AG09319 (cell line): ENCODE data around the gene OGA.

ENCODE experiments used
- DNase-seq: peaks from one replicate; pipeline ENCODE4 v3.0.0-alpha.2; 2010; ENCODE audit warnings: low read depth; ENCODE audit errors: extremely low read depth
- TF ChIP-seq, protein P1 (sequence below): IDR thresholded peaks from 2 replicates; pipeline ENCODE4 v1.5.1; 2011; ENCODE audit warnings: low read depth, mild to moderate bottlenecking, inconsistent platforms, low read length, moderate library complexity

The OGA gene

DNA sequence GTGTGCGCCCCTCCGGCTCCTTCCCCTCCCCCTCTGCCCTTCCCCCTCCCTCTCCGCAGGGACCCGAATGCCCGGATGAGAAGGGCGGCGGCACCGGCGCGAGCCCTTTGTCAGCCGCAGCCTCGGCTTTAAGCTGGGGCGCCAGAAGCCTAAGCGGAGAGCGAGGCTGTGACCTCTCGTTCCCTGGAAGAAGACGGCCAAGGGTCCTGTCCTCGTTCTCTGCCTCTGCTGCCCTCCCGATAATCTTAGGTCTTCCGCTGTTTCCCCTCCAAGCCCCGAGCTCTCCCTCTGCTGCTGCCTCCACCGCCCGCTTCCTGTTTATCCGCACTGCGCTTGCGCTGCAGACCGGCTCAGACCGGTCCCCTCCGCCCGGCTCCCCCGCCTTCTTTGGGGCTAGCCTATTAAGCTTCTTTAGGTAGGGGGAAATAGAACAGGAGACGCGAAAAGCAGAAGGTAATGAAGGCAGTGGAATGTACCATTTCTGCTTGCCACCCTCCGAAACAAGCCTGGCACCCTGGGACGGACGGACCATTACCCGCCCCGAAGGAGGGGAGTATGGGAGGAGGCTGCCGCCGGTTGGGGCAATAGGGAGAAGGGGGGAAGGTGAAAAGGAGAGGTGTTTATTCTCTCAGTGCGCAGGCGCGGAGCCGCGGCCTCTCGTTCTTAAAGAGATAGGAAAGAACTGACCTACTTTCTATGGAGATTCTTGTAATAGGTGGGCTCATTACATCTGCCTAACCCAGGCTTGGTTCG lies at the start of gene OGA:
OGA (minus strand) TSS at position 326 of the 753 bp plus-strand sequence. CDS start 422 bp downstream, outside the sequence.
- peak; percentile 100 for DNase-seq
- TF ChIP-seq, protein P1, sequence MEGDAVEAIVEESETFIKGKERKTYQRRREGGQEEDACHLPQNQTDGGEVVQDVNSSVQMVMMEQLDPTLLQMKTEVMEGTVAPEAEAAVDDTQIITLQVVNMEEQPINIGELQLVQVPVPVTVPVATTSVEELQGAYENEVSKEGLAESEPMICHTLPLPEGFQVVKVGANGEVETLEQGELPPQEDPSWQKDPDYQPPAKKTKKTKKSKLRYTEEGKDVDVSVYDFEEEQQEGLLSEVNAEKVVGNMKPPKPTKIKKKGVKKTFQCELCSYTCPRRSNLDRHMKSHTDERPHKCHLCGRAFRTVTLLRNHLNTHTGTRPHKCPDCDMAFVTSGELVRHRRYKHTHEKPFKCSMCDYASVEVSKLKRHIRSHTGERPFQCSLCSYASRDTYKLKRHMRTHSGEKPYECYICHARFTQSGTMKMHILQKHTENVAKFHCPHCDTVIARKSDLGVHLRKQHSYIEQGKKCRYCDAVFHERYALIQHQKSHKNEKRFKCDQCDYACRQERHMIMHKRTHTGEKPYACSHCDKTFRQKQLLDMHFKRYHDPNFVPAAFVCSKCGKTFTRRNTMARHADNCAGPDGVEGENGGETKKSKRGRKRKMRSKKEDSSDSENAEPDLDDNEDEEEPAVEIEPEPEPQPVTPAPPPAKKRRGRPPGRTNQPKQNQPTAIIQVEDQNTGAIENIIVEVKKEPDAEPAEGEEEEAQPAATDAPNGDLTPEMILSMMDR = no peak

DNA sequence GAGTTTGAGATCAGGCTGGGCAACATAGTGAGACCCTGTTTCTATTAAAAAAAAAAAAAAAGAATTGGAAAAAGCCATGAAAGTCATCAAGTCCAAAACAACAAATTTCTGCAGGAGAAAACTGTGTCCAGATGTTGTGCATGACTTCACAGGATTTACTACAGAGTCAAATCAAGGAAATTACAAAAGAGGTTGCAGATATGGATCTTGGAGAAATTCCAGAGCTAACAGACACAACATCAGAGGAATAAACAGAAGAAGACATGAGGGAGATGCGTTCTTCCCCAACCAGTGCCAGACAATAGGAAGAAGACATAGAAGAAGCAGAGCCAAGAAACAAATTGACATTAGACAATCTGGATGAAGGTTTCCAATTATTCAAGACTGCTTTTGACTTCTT lies 49.7 kb upstream of the OGA start:
- peak; percentile 31 for DNase-seq
- TF ChIP-seq, protein P1 = no peak

DNA sequence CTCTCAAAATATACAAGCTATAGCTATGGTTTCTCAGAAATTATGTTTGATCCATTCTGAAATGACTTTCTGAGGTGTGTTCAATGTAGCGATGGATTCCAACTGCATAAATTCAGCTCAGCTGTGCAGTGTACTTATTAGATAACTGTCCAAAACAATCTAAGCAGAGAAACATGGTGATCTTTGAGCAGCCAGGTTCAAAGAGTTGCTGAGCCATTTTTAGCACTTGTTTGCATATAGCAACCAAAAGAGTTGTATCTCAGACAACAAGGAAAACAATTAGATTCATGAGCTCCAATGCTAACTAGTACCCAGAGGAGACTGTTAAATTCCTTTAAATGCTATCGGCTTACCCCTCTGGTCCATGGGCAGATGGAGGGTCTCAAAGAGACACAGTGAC lies 41.3 kb upstream of the OGA start:
- no peak for DNase-seq
- TF ChIP-seq, protein P1 = no peak

DNA sequence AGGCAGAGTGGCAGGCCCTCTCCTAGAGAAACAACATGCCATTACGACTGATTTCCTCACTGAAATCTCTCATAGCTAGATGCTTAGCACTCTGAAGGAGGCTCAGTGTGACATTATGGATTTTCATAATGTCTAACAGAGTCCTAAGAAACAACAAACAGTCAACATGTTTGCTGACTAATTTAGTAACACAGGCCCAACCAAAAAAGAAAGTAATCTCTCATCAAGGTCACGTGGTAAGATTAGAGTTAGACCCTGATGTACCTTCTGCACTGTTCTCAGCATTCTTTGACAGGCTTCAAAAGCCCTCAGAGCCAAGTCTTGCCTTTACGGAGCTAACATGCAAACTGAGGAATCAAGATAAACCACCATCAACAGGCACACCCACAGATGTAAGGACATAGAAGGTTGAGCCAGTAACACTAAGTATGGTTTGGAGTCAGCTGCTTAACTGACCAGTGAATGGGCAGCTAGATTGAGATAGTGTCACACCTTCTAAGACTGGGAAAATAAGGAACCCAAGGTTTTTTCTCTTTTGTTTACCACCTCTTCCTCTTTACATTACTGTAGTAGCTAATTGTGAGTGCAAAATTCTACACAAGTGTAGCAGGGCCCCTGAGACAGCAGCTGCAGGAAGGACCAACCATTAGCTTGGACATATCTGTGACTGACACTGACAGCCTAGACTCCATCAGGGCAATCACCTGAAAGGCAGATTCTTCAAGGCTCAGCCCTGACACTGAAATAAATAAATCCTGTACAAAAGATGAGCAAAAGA lies 40.7 kb upstream of the OGA start:
- TF ChIP-seq, protein P1 = no peak

DNA sequence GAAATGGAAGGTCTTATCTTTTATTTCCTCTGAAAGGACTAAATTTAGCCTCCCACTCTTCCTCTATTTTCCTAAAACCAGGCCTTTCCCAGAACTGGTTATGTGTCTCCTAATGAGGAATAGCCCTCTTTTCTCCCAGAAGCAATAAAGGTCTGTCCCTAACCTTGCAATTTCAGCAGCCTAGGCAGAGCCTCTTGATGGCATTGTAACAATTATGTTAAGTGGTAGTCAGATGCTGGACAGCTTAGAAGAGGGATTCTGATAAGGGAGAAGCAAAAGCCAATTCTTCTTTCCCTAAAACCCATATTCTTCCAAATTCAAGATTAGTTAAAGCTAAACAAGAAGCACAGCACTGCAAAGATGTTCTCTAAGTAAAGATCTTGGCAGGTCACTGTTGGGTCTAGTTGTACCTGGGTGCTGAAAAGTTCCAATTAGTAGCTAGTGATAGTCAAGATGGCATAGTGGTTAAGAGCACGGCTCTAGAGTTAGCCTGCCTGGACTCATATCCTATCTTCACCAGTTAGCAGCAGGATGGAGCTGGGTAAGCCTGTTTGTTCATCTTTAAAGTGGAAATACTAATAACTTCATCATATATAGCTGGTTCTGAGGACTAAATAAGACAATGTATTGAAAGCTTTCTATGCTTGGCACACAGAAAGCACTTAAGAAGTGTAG lies 39.7 kb upstream of the OGA start:
- TF ChIP-seq, protein P1 = no peak
- no peak for DNase-seq

More for the DNA sequence above, 40.7 kb upstream of the OGA start:
- DNase-seq = no peak

DNA sequence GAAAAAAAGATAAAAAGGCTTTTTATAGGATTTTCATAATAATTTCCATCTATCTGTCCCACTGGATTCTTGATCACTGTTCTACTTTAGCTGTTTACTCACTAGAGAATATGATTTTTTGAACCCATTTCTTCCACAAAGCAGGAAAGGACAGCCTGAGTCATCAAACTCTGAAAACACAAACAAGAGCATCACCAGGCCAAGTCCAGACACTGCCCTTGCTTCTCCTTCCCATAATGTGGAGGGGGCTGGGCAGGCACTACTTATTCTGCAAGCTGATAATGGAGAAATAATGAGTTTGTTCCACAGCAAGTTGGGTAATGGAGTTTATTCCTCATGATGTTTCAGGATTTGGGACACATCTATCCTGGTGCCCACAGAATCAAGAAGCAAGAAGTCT lies 38.4 kb upstream of the OGA start:
- TF ChIP-seq, protein P1 = no peak
- DNase-seq = no peak
